HG03196 (cell line): ENCODE results near the gene ALDH5A1.
"Not testable (repeated sequence)": the region's sequence is repeated elsewhere in the genome, so short reads cannot be mapped to it uniquely, and the experiment has no call there.

Experiments
- ATAC-seq: cut with Tn5 transposase; IDR thresholded peaks from one replicate; pipeline ENCODE4 v1.9.1; 2021; ENCODE audit not compliant: unreplicated experiment

Gene ALDH5A1

GRCh38 chr6:24484657-24485323 lies 10.0 kb upstream of the ALDH5A1 start:
- no peak for ATAC-seq

GRCh38 chr6:24486065-24486464 lies 8.7 kb upstream of the ALDH5A1 start:
- no peak for ATAC-seq

- no peak for ATAC-seq
These were observed 5.3 kb upstream of the ALDH5A1 start, which contains the start of gene GPLD1 for GRCh38 chr6:24489470-24489869. GPLD1 (minus strand) TSS chr6:24489578; CDS start chr6:24489511, 67 bp downstream.

DNA sequence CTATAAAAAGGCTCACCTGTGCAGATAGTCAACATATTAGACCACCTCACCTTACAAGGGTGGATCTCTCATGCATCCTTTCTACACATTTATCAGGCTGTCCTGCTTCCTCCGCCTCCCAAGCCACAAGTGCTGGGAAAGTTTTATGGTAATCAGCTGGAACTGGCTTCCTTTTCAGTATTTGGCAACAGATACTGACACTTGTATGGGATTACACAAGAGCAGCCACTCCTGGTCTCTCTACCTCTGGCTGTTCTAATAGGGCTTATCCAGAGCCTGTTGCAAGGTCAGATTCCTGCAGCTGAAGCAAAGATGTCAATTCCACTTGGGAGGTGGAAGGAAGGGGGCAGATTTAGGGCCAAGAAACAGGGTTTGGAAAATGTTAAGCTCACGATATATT lies 4.9 kb upstream of the ALDH5A1 start:
- ATAC-seq = no peak

- no peak for ATAC-seq
These were observed 3.8 kb upstream of the ALDH5A1 start for GRCh38 chr6:24490948-24491347.

DNA sequence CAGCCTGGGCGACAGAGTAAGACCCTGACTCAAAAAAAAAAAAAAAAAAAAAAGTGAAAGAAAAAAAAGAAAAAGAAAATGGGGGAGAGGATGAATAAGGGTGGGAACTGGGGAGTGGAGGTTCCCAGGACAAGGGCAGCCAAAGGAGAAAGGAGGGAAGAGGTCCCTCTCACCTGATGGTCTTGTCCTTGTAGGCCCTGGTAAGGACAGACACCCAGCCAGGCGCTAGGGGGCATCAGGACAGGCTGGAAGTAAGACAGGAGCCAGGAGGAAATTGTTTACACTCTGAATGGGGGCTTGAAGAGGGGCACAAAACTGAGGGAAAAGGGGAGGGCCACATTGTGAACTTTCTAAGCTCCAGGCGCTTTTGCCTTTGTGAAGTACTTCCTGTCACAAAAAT lies 2.3 kb upstream of the ALDH5A1 start:
- no peak for ATAC-seq

- ATAC-seq = no peak
These were observed 586 bp upstream of the ALDH5A1 start for GRCh38 chr6:24493945-24494820.

DNA sequence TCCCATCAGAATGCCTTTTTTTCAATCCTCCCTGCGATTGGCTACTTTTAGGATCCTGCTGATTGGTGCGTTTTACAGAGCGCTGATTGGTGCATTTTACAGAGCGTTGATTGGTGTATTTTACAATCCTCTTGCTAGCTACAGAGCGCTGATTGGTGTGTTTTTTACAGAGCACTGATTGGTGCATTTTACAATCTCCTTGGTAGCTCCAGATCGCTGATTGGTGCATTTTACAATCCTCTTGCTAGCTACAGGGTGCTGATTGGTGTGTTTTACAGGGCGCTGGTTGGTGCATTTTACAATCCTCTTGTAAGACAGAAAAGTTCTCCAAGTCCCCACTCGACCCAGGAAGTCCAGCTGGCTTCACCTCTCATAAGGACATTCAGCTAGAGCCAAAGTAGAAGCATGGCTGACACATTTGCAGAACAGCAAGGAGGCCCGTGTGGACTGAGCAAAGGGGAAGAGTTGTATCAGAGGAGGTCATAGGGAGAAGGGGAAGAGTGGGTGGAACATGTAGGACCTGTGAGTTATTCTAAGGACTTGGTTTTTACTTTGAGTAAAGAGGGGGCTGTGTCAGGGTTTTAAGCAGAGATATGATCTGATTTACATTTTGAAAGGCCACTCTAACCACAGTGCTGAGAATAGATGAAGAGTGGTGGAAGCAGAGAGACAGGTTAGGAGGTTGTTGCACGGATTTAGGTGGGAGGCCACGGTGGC lies 2.6 kb downstream of the ALDH5A1 start:
- no peak for ATAC-seq

DNA sequence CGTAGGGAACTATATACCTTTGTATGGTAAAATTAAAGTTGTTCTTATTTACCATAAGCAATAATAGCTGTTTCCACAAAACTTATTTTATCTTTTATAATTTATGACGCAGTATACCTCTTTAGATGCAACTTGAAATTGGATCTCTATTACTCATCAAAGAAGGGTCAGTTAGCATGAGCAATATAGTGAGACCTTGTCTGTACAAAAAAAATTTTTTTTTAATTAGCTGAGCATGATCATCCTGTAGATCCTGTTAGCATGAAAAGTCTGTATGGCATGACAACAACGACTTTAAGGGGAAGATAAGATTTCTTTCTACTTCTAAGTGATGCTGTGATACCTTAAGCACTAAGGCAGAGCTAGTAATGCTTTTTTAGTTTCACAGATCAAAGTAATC lies 5.9 kb downstream of the ALDH5A1 start:
- ATAC-seq = no peak

GRCh38 chr6:24501374-24501773 lies 6.6 kb downstream of the ALDH5A1 start:
- no peak for ATAC-seq

- no peak for ATAC-seq
These were observed 7.1 kb downstream of the ALDH5A1 start for GRCh38 chr6:24501914-24502313.

GRCh38 chr6:24504287-24504648 lies 9.5 kb downstream of the ALDH5A1 start:
- ATAC-seq = no peak

GRCh38 chr6:24504649-24505586 lies 10.1 kb downstream of the ALDH5A1 start:
- ATAC-seq = no peak

DNA sequence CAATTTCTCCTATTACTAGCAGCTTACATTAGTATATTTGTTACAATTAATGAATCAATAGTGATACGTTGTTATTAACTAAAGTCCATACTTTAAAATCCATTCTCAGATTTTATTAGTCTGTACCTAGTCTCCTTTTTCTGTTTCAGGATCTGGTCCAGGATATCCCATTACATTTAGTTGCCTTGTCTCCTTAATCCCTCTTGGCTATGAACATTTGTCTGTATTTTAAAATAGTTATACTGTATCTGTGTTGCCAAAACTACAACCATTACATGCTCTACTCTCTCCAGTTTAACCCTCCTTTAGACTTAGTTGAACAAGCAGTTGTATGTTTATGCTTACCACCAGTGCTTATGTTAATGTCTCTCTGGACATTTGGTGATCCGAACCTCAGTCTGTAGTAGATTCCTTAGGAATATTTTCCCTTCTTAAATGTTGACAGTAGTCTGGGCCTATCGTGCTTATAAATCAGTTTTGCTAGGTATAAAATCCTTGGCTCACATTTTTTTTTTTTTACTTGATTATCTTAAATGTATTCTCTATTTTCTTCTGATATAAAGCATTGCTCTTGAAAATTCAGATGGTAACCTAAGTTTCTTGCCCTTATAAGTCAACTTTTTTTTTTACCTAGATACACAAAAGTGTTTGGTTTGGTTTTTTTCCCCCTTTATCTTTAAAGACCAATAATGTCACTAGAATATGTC lies 12.2 kb downstream of the ALDH5A1 start:
- no peak for ATAC-seq

DNA sequence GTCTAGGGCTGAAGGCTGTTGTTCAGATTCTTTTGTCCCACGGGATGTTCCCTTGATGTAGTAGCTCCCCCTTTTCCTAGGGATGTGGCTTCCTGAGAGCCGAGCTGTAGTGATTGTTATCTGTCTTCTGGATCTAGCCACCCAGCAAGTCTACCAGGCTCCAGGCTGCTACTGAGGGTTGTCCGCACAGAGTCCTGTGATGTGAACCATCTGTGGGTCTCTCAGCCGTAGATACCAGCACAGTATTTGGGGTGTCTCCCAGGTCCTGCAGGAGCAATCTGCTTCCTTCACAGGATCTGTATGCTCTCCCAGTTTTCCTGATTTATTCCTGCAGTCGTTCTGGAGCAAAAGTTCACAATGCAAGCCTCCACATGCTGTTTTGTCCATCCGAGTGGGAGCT lies 17.2 kb downstream of the ALDH5A1 start:
- ATAC-seq = not testable (repeated sequence)

- no peak for ATAC-seq
These were observed 18.8 kb downstream of the ALDH5A1 start for GRCh38 chr6:24513602-24514001.

- ATAC-seq = peak; percentile 72
These were observed 23.1 kb downstream of the ALDH5A1 start for GRCh38 chr6:24517659-24518543.

- peak; percentile 40 for ATAC-seq
These were observed 26.3 kb downstream of the ALDH5A1 start for GRCh38 chr6:24520929-24521546.
